Esophagus squamous epithelium (tissue), 4 donors: ENCODE data around the gene SULT2B1.

ENCODE experiments used
- CTCF ChIP-seq, 6 experiments: fragments of 450-650 bp in 4 of 6; fragments of 200-600 bp in 2 of 6; sonication (generic) in 2 of 6; IDR thresholded peaks; one replicate each; pipeline ENCODE4 v1.5.1; 2016 to 2019; ENCODE audit warnings: antibody characterized with exemption in 6 of 6, mild to moderate bottlenecking in 4 of 6, moderate library complexity in 4 of 6
- POLR2A ChIP-seq, 4 donors: fragments of 450-650 bp; IDR thresholded peaks; one replicate each; pipeline ENCODE4 v1.6.1; 2017; ENCODE audit warnings: antibody characterized with exemption in 4 of 4, mild to moderate bottlenecking in 4 of 4, moderate library complexity in 3 of 4

GRCh38 chr19:48615231-48616040, 63.5 kb downstream of the SULT2B1 start:
- no peak for TF ChIP-seq CTCF (IDR thresholded peaks at IDR 0.05)
- no peak for TF ChIP-seq POLR2A (IDR thresholded peaks at IDR 0.05)
